Measurements from ENCODE around the gene CABYR. TPM values are rescaled to one million over a fixed set of nuclear protein-coding genes. Genes with fewer than 3 reads are reported as not detected.

Gene CABYR
- total RNA-seq, 5 donors from 2014 or later (not counting 1 experiment from before 2014, with no cell fraction given) = 0.25 to 2.4 (median 1.1) TPM

DNA sequence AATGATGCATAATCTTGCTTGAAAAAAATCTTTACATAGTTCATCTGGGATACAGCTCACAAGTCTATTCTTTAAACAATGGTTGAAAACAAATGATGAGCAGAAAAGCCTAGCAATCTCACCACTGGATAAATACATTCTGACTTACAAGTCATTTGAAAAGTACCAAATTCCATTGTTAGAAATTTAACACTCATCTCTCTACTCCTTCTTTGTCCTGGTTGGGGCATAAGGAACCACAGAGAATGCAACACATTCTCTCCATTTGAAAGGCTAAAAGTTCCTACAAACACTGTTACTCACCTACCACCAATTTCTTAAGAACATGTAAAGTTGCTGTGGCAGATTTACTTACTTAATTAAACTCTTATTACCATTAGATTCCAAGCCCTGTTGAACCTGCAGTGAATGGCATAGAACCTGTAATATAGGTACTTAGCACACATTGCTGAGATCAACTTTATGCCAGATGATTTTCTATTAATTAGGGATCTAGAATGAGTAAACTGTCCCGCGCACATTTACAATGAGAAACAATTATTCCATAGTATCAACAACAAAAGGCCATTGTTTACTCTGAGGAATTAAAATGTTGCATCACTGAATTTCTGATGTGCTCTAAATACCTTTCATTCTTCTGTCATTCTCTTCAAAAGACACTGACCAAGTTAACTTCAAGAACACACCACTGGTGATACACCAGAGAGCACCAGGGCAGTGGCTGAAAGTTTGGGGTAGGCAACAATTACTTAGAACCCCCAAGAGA lies 69.6 kb downstream of the CABYR start:
- WGBS (ENCODE audit: insufficient coverage) = no CpG with 5 or more reads among the region's 2 CpGs
- CTCF ChIA-PET = no interaction called here
- no peak overlapping the region for H3K27ac Mint-ChIP-seq

DNA sequence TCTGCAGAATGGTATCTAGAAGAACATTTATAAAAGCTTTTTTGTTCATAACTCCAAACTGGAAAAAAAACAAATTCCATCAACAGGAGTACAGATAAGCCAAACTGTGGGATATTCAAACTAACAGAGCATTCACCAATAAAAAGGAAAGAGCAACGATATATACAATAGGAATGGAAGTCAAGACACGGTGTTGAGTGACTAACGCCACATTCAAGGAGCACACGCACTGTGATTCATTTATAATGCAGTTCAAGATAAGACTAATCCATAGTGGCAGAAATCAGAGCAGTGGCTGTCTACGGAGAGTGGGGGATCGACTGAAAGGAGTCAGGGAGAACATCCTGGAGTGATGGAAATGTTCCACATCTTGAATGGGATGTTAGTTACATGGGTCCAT lies 70.7 kb downstream of the CABYR start:
- no peaks in the 10 kb centered on the region for H3K4me1 ChIP-seq (ENCODE audit: control insufficient read depth in 1 of 2, extremely low read depth in 1 of 2, insufficient read depth in 2 of 2, low read length in 2 of 2)
- Mint-ChIP-seq H3K9me3 (no peaks in the 10 kb centered on the region), H3K27me3 (peaks cover 0 to 1% of the 10 kb centered on the region in 2 donors), H3K36me3 (no peaks in the 10 kb centered on the region), H3K4me1 (no peaks in the 10 kb centered on the region), H3K27ac (no peak overlapping the region), H3K4me3 (no peak overlapping the region)
- WGBS (ENCODE audit: insufficient coverage) = 89% methylated on average over 4 of the region's 6 CpGs
- CTCF ChIA-PET = no interaction called here
- H3K36me3 ChIP-seq (ENCODE audit: control insufficient read depth in 2 of 2, extremely low read depth in 1 of 2, insufficient read depth in 1 of 2, low read length in 1 of 2) = no peaks in the 10 kb centered on the region
- H3K9me3 ChIP-seq = no peaks in the 10 kb centered on the region
- H3K4me3 ChIP-seq (ENCODE audit: control insufficient read depth in 1 of 2, extremely low read depth in 1 of 2, low read length in 1 of 2) = no peak overlapping the region
- no peak overlapping the region for H3K27ac ChIP-seq (ENCODE audit: low read length)
- POLR2A ChIA-PET = no interaction called here
- DNase-seq (no peak), ATAC-seq (replicated peaks in 1 of 4) (no peak)
- H3K27me3 ChIP-seq (replicated peaks in 1 of 2; ENCODE audit: control insufficient read depth in 2 of 2, extremely low read depth in 1 of 2, insufficient read depth in 2 of 2, low read length in 1 of 2) = no peaks in the 10 kb centered on the region

More for the DNA sequence above, 69.6 kb downstream of the CABYR start:
- H3K4me1 Mint-ChIP-seq = no peaks in the 10 kb centered on the region
- H3K27me3 Mint-ChIP-seq = peaks cover 0 to 1% of the 10 kb centered on the region in 2 donors
- no peak overlapping the region for H3K27ac ChIP-seq (ENCODE audit: low read length)
- no peak overlapping the region for H3K4me3 Mint-ChIP-seq
- H3K4me3 ChIP-seq (ENCODE audit: control insufficient read depth in 1 of 2, extremely low read depth in 1 of 2, low read length in 1 of 2) = no peak overlapping the region
- no peaks in the 10 kb centered on the region for H3K36me3 ChIP-seq (ENCODE audit: control insufficient read depth in 2 of 2, extremely low read depth in 1 of 2, insufficient read depth in 1 of 2, low read length in 1 of 2)
- H3K4me1 ChIP-seq (ENCODE audit: control insufficient read depth in 1 of 2, extremely low read depth in 1 of 2, insufficient read depth in 2 of 2, low read length in 2 of 2) = no peaks in the 10 kb centered on the region
- no peaks in the 10 kb centered on the region for H3K36me3 Mint-ChIP-seq
- no peak for ATAC-seq (replicated peaks in 1 of 4)
- no peak for DNase-seq
- no peaks in the 10 kb centered on the region for H3K9me3 Mint-ChIP-seq
- H3K9me3 ChIP-seq = no peaks in the 10 kb centered on the region
- POLR2A ChIA-PET = no interaction called here
- H3K27me3 ChIP-seq (replicated peaks in 1 of 2; ENCODE audit: control insufficient read depth in 2 of 2, extremely low read depth in 1 of 2, insufficient read depth in 2 of 2, low read length in 1 of 2) = no peaks in the 10 kb centered on the region

Other genes with a start within 250 kb of the CABYR start
- 100 to 1,000 TPM; 123 to 151 (median 136) TPM for gene TTC39C, start 124.3 kb upstream of the CABYR start, total RNA-seq